Measurements from ENCODE around the gene BTN2A1. TPM values are rescaled to one million over a fixed set of nuclear protein-coding genes. Genes with fewer than 3 reads are reported as not detected.

BTN2A1 gene
- total and polyA plus RNA-seq, 7 donors, result 4.4 to 25.5 (median 18.2) TPM

- Histone ChIP-seq H3K27ac (peak overlapping the region; percentile 88 to 92 (median 90)), H3K9me3 (no peaks in the 10 kb centered on the region), H3K36me3 (peaks cover 0 to 6% (median 2%) of the 10 kb centered on the region in 4 donors), H3K4me1 (peaks cover 0 to 30% (median 16%) of the 10 kb centered on the region in 4 donors), H3K27me3 (no peaks in the 10 kb centered on the region), H3K4me3 (peak overlapping the region; percentile 34 to 53 (median 46))
- TF ChIP-seq POLR2A (IDR thresholded peaks at IDR 0.05) (no peak), EP300 (IDR thresholded peaks at IDR 0.05) (no peak), POLR2AphosphoS5 (IDR thresholded peaks at IDR 0.05) (no peak)
- intact Hi-C loops (cut with DNase I), result loop anchor here (2.0 kb wide), 2 partner anchors 16 to 46 kb away; no protein-coding TSS in a partner anchor
- WGBS, 2 donors, result 39 to 48% methylated on average over 2 of the region's 2 CpGs
- DNase-seq, result no peak
Measured at GRCh38 chr6:26474439-26474881, 16.7 kb downstream of the BTN2A1 start.

- H3K36me3 ChIP-seq, result no peaks in the 10 kb centered on the region
- H3K4me3 ChIP-seq, result no peak overlapping the region
- H3K27me3 ChIP-seq, result no peaks in the 10 kb centered on the region
- DNase-seq, result no peak
- TF ChIP-seq EP300 (IDR thresholded peaks at IDR 0.05) (no peak), POLR2AphosphoS5 (IDR thresholded peaks at IDR 0.05) (no peak), POLR2A (IDR thresholded peaks at IDR 0.05) (no peak), CTCF (IDR thresholded peaks at IDR 0.05) (no peak)
- H3K27ac ChIP-seq, result peak overlapping the region; percentile 23 to 92 (median 71)
- peaks cover 0 to 30% (median 16%) of the 10 kb centered on the region in 4 donors for H3K4me1 ChIP-seq
- no peaks in the 10 kb centered on the region for H3K9me3 ChIP-seq
- intact Hi-C loops (cut with DNase I), result loop anchor here (2.0 kb wide), 2 partner anchors 17 to 45 kb away; no protein-coding TSS in a partner anchor
- 91 to 94% methylated on average over 7 of the region's 7 CpGs for WGBS, 2 donors
Measured at GRCh38 chr6:26475823-26476729, 18.3 kb downstream of the BTN2A1 start.

- TF ChIP-seq EP300 (IDR thresholded peaks at IDR 0.05), result no peak
- TF ChIP-seq POLR2A (IDR thresholded peaks at IDR 0.05), result no peak
- no peak for TF ChIP-seq CTCF (IDR thresholded peaks at IDR 0.05)
- TF ChIP-seq POLR2AphosphoS5 (IDR thresholded peaks at IDR 0.05), result no peak
- H3K36me3 ChIP-seq, result no peaks in the 10 kb centered on the region
- peaks cover 0 to 30% (median 16%) of the 10 kb centered on the region in 4 donors for H3K4me1 ChIP-seq
- H3K27ac ChIP-seq, result peak overlapping the region; percentile 23 to 92 (median 71)
- no peaks in the 10 kb centered on the region for H3K9me3 ChIP-seq
- 85 to 93% methylated on average over 4 of the region's 4 CpGs for WGBS, 2 donors
- intact Hi-C loops (cut with DNase I), result no loop called here
- H3K27me3 ChIP-seq, result no peaks in the 10 kb centered on the region
- DNase-seq, result no peak
- H3K4me3 ChIP-seq, result no peak overlapping the region
Measured at GRCh38 chr6:26476896-26477295, 19.1 kb downstream of the BTN2A1 start.

GRCh38 chr6:26477426-26477825, 19.7 kb downstream of the BTN2A1 start:
- Histone ChIP-seq H3K27ac (peak overlapping the region in 2 of 4 donors; percentile 22 to 91), H3K27me3 (no peaks in the 10 kb centered on the region), H3K4me1 (peaks cover 0 to 30% (median 16%) of the 10 kb centered on the region in 4 donors), H3K9me3 (no peaks in the 10 kb centered on the region), H3K4me3 (no peak overlapping the region), H3K36me3 (no peaks in the 10 kb centered on the region)
- intact Hi-C loops (cut with DNase I), result no loop called here
- TF ChIP-seq EP300 (IDR thresholded peaks at IDR 0.05) (no peak), POLR2AphosphoS5 (IDR thresholded peaks at IDR 0.05) (no peak), POLR2A (IDR thresholded peaks at IDR 0.05) (no peak), CTCF (IDR thresholded peaks at IDR 0.05) (no peak)
- no peak for DNase-seq
- WGBS, 2 donors, result 46 to 59% methylated on average over 1 of the region's 1 CpG

All from sigmoid colon (tissue), 7 donors.